K562 (cell line): Measurements from ENCODE around the gene LEUTX. TPM values are rescaled to one million over a fixed set of nuclear protein-coding genes. Genes with fewer than 3 reads are reported as not detected.

Source experiments
- ATAC-seq: fragments of 200-7000 bp; cut with Tn5 transposase; 3 replicates; pipeline ENCODE4 v1.9.1; 2020; ENCODE audit warnings: moderate library complexity
- BruUV-seq: library from RNA; stranded (reverse); fragments of 400-500 nt; replicated peaks from 2 replicates; lab custom pipeline; 2021; lab: Mats Ljungman, UMichigan
- CTCF ChIA-PET: fragments of 300-600 bp; formaldehyde crosslinking; extraction: SDS; loops from one replicate; lab custom pipeline; 2021; ENCODE audit warnings: low intra/inter-chr PET ratio; lab: Yijun Ruan, JAX
- POLR2A ChIA-PET: fragments of 300-600, 350-650 bp; sonication (Branson Sonifier 250); formaldehyde crosslinking; extraction: SDS; loops from one replicate; lab custom pipeline; 2021; ENCODE audit warnings: antibody characterized with exemption, inconsistent platforms; lab: Yijun Ruan, JAX
- DNase-seq, 4 experiments: peaks; one replicate each; pipeline versions ENCODE4 v3.0.0 to v3.0.0-alpha.2; 2011 to 2018; ENCODE audit warnings: low spot score in 3 of 4, mixed read lengths in 3 of 4; ENCODE audit errors: extremely low read depth in 1 of 4
- FAIRE-seq: peaks from 2 replicates; lab custom pipeline; 2011; peaks lifted over from hg19 to GRCh38; lab: Jason Lieb, UNC
- H2AFZ ChIP-seq: 2 replicates; pipeline ENCODE4 v1.6.0; 2011; ENCODE audit warnings: low read depth, low read length, control low read depth, inconsistent platforms
- H3K27ac ChIP-seq: fragments of 200-600 bp; 3 replicates; pipeline ENCODE4 v1.8.0; 2011; ENCODE audit warnings: low read depth, mild to moderate bottlenecking, control low read depth, inconsistent platforms, low read length, moderate library complexity, mixed read lengths; ENCODE audit errors: extremely low read depth
- H3K27me3 ChIP-seq, 2 experiments: fragments of 300-600 bp in 1 of 2; 2 replicates in 1 of 2; 3 replicates in 1 of 2; pipeline versions ENCODE4 v1.6.0 to v1.8.0; 2011; ENCODE audit warnings: inconsistent platforms in 2 of 2, low read length in 2 of 2, mild to moderate bottlenecking in 1 of 2, mixed read lengths in 1 of 2, moderate library complexity in 1 of 2; ENCODE audit not compliant: control insufficient read depth in 2 of 2, insufficient read depth in 2 of 2
- H3K36me3 ChIP-seq: fragments of 300-600 bp; 3 replicates; pipeline ENCODE4 v1.8.0; 2011; ENCODE audit warnings: mild to moderate bottlenecking, low read length, inconsistent platforms; ENCODE audit not compliant: control insufficient read depth, insufficient read depth
- H3K4me1 ChIP-seq, 2 experiments: fragments of 200-600 bp in 1 of 2; replicated peaks in 1 of 2; 2 replicates in 1 of 2; 3 replicates in 1 of 2; pipeline versions ENCODE4 v1.5.1 to v1.8.0; 2011; ENCODE audit warnings: inconsistent platforms in 2 of 2, low read length in 2 of 2, mild to moderate bottlenecking in 1 of 2, mixed read lengths in 1 of 2, moderate library complexity in 1 of 2; ENCODE audit not compliant: control insufficient read depth in 2 of 2, insufficient read depth in 2 of 2
- H3K4me2 ChIP-seq: 2 replicates; pipeline ENCODE4 v1.6.1; 2011; ENCODE audit warnings: low read length, control low read depth, inconsistent platforms, mixed read lengths; ENCODE audit not compliant: insufficient read depth
- H3K4me3 ChIP-seq: fragments of 200-600 bp; sonication (generic), shearing (Covaris generic); 2 replicates; pipeline ENCODE4 v1.5.1; 2016; ENCODE audit warnings: control low read depth, inconsistent platforms
- H3K79me2 ChIP-seq: fragments of 200-600 bp; 3 replicates; pipeline ENCODE4 v1.8.0; 2011; ENCODE audit warnings: low read length, inconsistent platforms; ENCODE audit not compliant: control insufficient read depth, insufficient read depth
- H3K9ac ChIP-seq, 2 experiments: 2 replicates each; pipeline versions ENCODE4 v1.6.0 to v1.6.1; 2011; ENCODE audit warnings: low read depth in 2 of 2, low read length in 2 of 2, control low read depth in 1 of 2, inconsistent platforms in 1 of 2, mild to moderate bottlenecking in 1 of 2, mixed read lengths in 1 of 2; ENCODE audit not compliant: insufficient read depth in 1 of 2
- H3K9me1 ChIP-seq: one replicate; pipeline ENCODE4 v1.6.0; 2011; ENCODE audit warnings: inconsistent platforms, mild to moderate bottlenecking, low read length, moderate library complexity; ENCODE audit not compliant: control insufficient read depth, insufficient read depth
- H3K9me3 ChIP-seq: replicated peaks from 2 replicates; pipeline ENCODE4 v1.5.1; 2011; ENCODE audit warnings: low read depth, low read length, inconsistent platforms; ENCODE audit not compliant: control insufficient read depth, insufficient read depth
- H4K20me1 ChIP-seq: replicated peaks from 2 replicates; pipeline ENCODE4 v1.6.1; 2011; ENCODE audit warnings: low read length, inconsistent platforms, mixed read lengths; ENCODE audit not compliant: control insufficient read depth, insufficient read depth
- BRF1 ChIP-seq: IDR thresholded peaks from 3 replicates; pipeline ENCODE4 v1.6.1; 2011; ENCODE audit warnings: borderline replicate concordance, mild to moderate bottlenecking; ENCODE audit not compliant: insufficient read length; ENCODE audit errors: extremely low read depth
- DACH1 ChIP-seq: fragments of 450-650 bp; IDR thresholded peaks from 2 replicates; pipeline ENCODE4 v1.6.1; 2018; ENCODE audit not compliant: partially characterized antibody
- E2F5 ChIP-seq: sonication (generic); formaldehyde crosslinking; IDR thresholded peaks from 2 replicates; pipeline ENCODE4 v1.8.0; 2022; ENCODE audit warnings: mild to moderate bottlenecking, missing genetic modification reagents
- EP400 ChIP-seq: fragments of 450-650 bp; IDR thresholded peaks from 2 replicates; pipeline ENCODE4 v1.6.1; 2017; ENCODE audit warnings: antibody characterized with exemption, mild to moderate bottlenecking, moderate library complexity
- ID3 ChIP-seq, 2 experiments: fragments of 250-450 bp in 1 of 2; fragments of 450-650 bp in 1 of 2; sonication (Bioruptor Pico) in 1 of 2; IDR thresholded peaks; 2 replicates each; pipeline versions ENCODE4 v1.6.1 to v1.8.0; 2016 to 2021; ENCODE audit warnings: mild to moderate bottlenecking in 2 of 2, moderate library complexity in 2 of 2, missing compliant biosample characterization in 1 of 2, missing genetic modification characterization in 1 of 2
- IRF1 ChIP-seq: sonication (generic); formaldehyde crosslinking; IDR thresholded peaks from 2 replicates; pipeline ENCODE4 v1.8.0; 2022; ENCODE audit warnings: missing genetic modification reagents, mild to moderate bottlenecking, borderline replicate concordance
- NFIX ChIP-seq: fragments of 250-450 bp; sonication (Bioruptor Pico); IDR thresholded peaks from 2 replicates; pipeline ENCODE4 v1.4.0; 2020; ENCODE audit warnings: low read depth, mild to moderate bottlenecking, moderate library complexity
- SP2 ChIP-seq: IDR thresholded peaks from 2 replicates; pipeline ENCODE4 v1.6.1; 2011; ENCODE audit warnings: mild to moderate bottlenecking, low read depth, low read length, moderate library complexity; ENCODE audit not compliant: poor library complexity, severe bottlenecking; ENCODE audit errors: extremely low read depth
- ZFP1 ChIP-seq: fragments of 450-650 bp; formaldehyde crosslinking; IDR thresholded peaks from 2 replicates; pipeline ENCODE4 v1.4.0; 2020; ENCODE audit warnings: mild to moderate bottlenecking, mixed read lengths
- ZNF445 ChIP-seq: fragments of 250-450 bp; sonication (Bioruptor Pico); IDR thresholded peaks from 2 replicates; pipeline ENCODE4 v1.4.0; 2020; ENCODE audit warnings: low read depth, mild to moderate bottlenecking, moderate library complexity
- ZNF830 ChIP-seq: fragments of 250-450 bp; sonication (Bioruptor Pico); IDR thresholded peaks from 2 replicates; pipeline ENCODE4 v1.5.0; 2021; ENCODE audit warnings: mild to moderate bottlenecking
- WGBS: fragments of 100-300 bp; shearing (Covaris generic); methylation state at CpG from one replicate; pipeline ENCODE4 v1.1.6; 2016; ENCODE audit warnings: low coverage, mixed read lengths; ENCODE audit not compliant: insufficient coverage; ENCODE audit errors: missing lambda C conversion rate; 5-methylcytosine and 5-hydroxymethylcytosine counted together
- in situ Hi-C: fragments of 300-500 bp; cut with MboI; formaldehyde crosslinking; loops from 4 replicates; pipeline ENCODE4 v1.15.0; 2018; ENCODE audit warnings: inconsistent platforms, mixed read lengths
- intact Hi-C: fragments of 100-400 bp; cut with micrococcal nuclease; formaldehyde crosslinking; loops from 2 replicates; pipeline ENCODE4 v1.14.2; 2022
- polyA plus RNA-seq, 8 experiments: library from polyadenylated mRNA; depleted of rRNA in 4 of 8; stranded (reverse) in 5 of 8; unstranded in 3 of 8; fragments of >200 nt; fragmentation: Nextera tagmentation in 2 of 8; fragmentation: Illumina TruSeq in 1 of 8; extraction: Ambion mirVana in 2 of 8; extraction: Trizol in 1 of 8; gene quantifications; 2 replicates each; pipeline versions ENCODE4 v1.2.1 to v1.2.3, GENCODE V29; 2011 to 2014; ENCODE audit warnings: inconsistent platforms in 1 of 8, missing spikeins in 1 of 8
- total RNA-seq, 7 experiments: library from RNA; depleted of rRNA in 6 of 7; stranded (reverse); fragments of >200 nt in 6 of 7; fragmentation: Illumina TruSeq in 2 of 7; extraction: Trizol in 2 of 7; gene quantifications; 2 replicates each; pipeline versions ENCODE4 v1.2.1 to v1.2.3, GENCODE V29; 2011 to 2021; ENCODE audit warnings: low replicate concordance in 1 of 7

Gene LEUTX
- total and polyA plus RNA-seq, 9 of the 15 experiments (the other 6 are each of a cell fraction or from before 2014, with no cell fraction given) = not detected

GRCh38 chr19:39746836-39747529, 31.7 kb upstream of the LEUTX start (continued):
- no peak for TF ChIP-seq NFIX (CRISPR knock-in tag)
- TF ChIP-seq IRF1 = no peak
- no peak for TF ChIP-seq E2F5 (CRISPR knock-in tag)
- no peak for TF ChIP-seq BRF1

- Histone ChIP-seq H3K4me2 (no peak overlapping the region), H4K20me1 (no peaks in the 10 kb centered on the region), H3K9me1 (no peaks in the 10 kb centered on the region), H2AFZ (no peak overlapping the region), H3K9me3 (no peaks in the 10 kb centered on the region), H3K4me3 (no peak overlapping the region), H3K36me3 (no peaks in the 10 kb centered on the region), H3K9ac (no peak overlapping the region), H3K27ac (no peak overlapping the region), H3K27me3 (peaks cover 0 to 5% of the 10 kb centered on the region in 2 experiments; a peak in 3 of 5 replicates), H3K79me2 (no peaks in the 10 kb centered on the region), H3K4me1 (no peaks in the 10 kb centered on the region)
- BruUV-seq = no TSS peak
- intact Hi-C loops (no loop called here), in situ Hi-C loops (no loop called here)
- 5% methylated on average over 5 of the region's 5 CpGs for WGBS
- FAIRE-seq (no peak), ATAC-seq (no peak), DNase-seq (no peak)
- POLR2A ChIA-PET = no interaction called here
- CTCF ChIA-PET = no interaction called here
- TF ChIP-seq DACH1 (no peak), EP400 (no peak), SP2 (no peak), ZFP1 (CRISPR knock-in tag) (no peak), ID3 (CRISPR knock-in tag; IDR thresholded peaks at IDR 0.05) (no peak), ID3 (tag; IDR thresholded peaks at IDR 0.05) (no peak), ZNF830 (CRISPR knock-in tag) (no peak), ZNF445 (CRISPR knock-in tag) (no peak)
These were observed 28.7 kb upstream of the LEUTX start for GRCh38 chr19:39749981-39750380.
